Neural progenitor cell (in vitro differentiated cells): ENCODE measurements around the gene MED6. TPM values are rescaled to one million over a fixed set of nuclear protein-coding genes. Genes with fewer than 3 reads are reported as not detected.

Experiments
- DNase-seq: peaks from one replicate; pipeline ENCODE4 v3.0.0-alpha.2; 2016; ENCODE audit warnings: low spot score
- H2AFZ ChIP-seq: fragments of 200-600 bp; sonication (generic); replicated peaks from 2 replicates; pipeline ENCODE4 v1.6.1; 2016; ENCODE audit warnings: antibody characterized with exemption
- H3F3A ChIP-seq: fragments of 200-600 bp; sonication (generic); 2 replicates; pipeline ENCODE4 v1.6.1; 2016; ENCODE audit warnings: antibody characterized with exemption, low read depth
- H3K27ac ChIP-seq: fragments of 200-600 bp; sonication (generic); 2 replicates; pipeline ENCODE4 v1.5.1; 2016; ENCODE audit warnings: mild to moderate bottlenecking
- H3K27me3 ChIP-seq: fragments of 200-600 bp; sonication (generic); 2 replicates; pipeline ENCODE4 v1.6.1; 2016; ENCODE audit warnings: mild to moderate bottlenecking, moderate library complexity
- H3K36me3 ChIP-seq: fragments of 200-600 bp; sonication (generic); 2 replicates; pipeline ENCODE4 v1.5.1; 2016
- H3K4me1 ChIP-seq: fragments of 200-600 bp; sonication (generic); 2 replicates; pipeline ENCODE4 v1.6.1; 2016; ENCODE audit warnings: mixed run types
- H3K4me2 ChIP-seq: fragments of 200-600 bp; sonication (generic); 2 replicates; pipeline ENCODE4 v1.6.1; 2016
- H3K4me3 ChIP-seq: fragments of 200-600 bp; sonication (generic); 2 replicates; pipeline ENCODE4 v1.5.1; 2016
- H3K79me2 ChIP-seq: fragments of 200-600 bp; sonication (generic); 2 replicates; pipeline ENCODE4 v1.6.1; 2016; ENCODE audit warnings: low read depth
- H3K9ac ChIP-seq: fragments of 200-600 bp; sonication (generic); 2 replicates; pipeline ENCODE4 v1.6.1; 2016
- H3K9me3 ChIP-seq: fragments of 200-600 bp; sonication (generic); 2 replicates; pipeline ENCODE4 v1.5.1; 2016; ENCODE audit warnings: low read depth
- H4K20me1 ChIP-seq: fragments of 200-600 bp; sonication (generic); 2 replicates; pipeline ENCODE4 v1.6.1; 2016; ENCODE audit warnings: low read depth
- H3K27ac Mint-ChIP-seq: 3 replicates; pipeline ENCODE4 v1.8.0; 2021; ENCODE audit warnings: mixed read lengths
- H3K27me3 Mint-ChIP-seq: 2 replicates; pipeline ENCODE4 v1.8.0; 2022; ENCODE audit warnings: low read depth, mild to moderate bottlenecking, inconsistent platforms, moderate library complexity, mixed read lengths; ENCODE audit not compliant: insufficient read depth
- H3K36me3 Mint-ChIP-seq: 3 replicates; pipeline ENCODE4 v1.8.0; 2021; ENCODE audit warnings: mixed read lengths
- H3K4me1 Mint-ChIP-seq: 3 replicates; pipeline ENCODE4 v1.8.0; 2021; ENCODE audit warnings: mixed read lengths
- H3K4me3 Mint-ChIP-seq: 3 replicates; pipeline ENCODE4 v1.8.0; 2021; ENCODE audit warnings: mild to moderate bottlenecking, moderate library complexity, mixed read lengths
- H3K9me3 Mint-ChIP-seq: 3 replicates; pipeline ENCODE4 v1.8.0; 2020; ENCODE audit warnings: mixed read lengths
- CTCF ChIP-seq: fragments of 200-600 bp; sonication (generic); IDR thresholded peaks from 2 replicates; pipeline ENCODE4 v1.5.1; 2017; ENCODE audit warnings: antibody characterized with exemption, mild to moderate bottlenecking
- EZH2 ChIP-seq: fragments of 200-600 bp; sonication (generic); IDR thresholded peaks from 2 replicates; pipeline ENCODE4 v1.6.1; 2017; ENCODE audit warnings: antibody characterized with exemption, mild to moderate bottlenecking, moderate library complexity
- EZH2phosphoT487 ChIP-seq: fragments of 200-600 bp; sonication (generic); IDR thresholded peaks from 2 replicates; pipeline ENCODE4 v1.6.1; 2017; ENCODE audit warnings: antibody characterized with exemption
- total RNA-seq: library from RNA; depleted of rRNA; stranded (reverse); fragments of >200 nt; gene quantifications from 2 replicates; pipeline ENCODE4 v1.2.3, GENCODE V29; 2015; ENCODE audit warnings: low replicate concordance

Gene MED6
- total RNA-seq, 1 donor from 2014 or later: 82.0 TPM

DNA sequence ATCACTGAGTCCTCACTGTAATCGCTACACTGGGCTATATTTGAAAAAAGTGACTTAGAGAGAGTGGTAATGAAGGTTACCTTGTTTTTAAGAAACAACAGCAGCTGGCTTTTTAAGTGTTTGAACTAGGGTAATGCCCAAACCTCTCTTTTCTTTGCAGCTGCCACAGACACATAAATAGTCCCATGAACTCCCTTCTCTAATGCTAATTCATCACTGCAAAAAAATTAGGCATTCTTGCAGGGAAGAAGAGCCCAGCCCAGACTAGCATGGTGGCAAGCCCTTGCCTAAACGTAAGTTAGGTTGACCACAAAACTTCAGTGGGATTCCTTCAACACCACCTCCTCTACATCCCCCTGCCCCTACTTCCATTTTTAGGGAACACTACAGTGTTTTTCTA is 17.9 kb upstream of the MED6 start:
- Mint-ChIP-seq H3K4me1 (no peaks in the 10 kb centered on the region), H3K36me3 (no peaks in the 10 kb centered on the region), H3K27ac (no peak overlapping the region), H3K27me3 (no peaks in the 10 kb centered on the region), H3K9me3 (no peaks in the 10 kb centered on the region), H3K4me3 (no peak overlapping the region)
- no peaks in the 10 kb centered on the region for H3K9me3 ChIP-seq
- no peak overlapping the region for H3K4me2 ChIP-seq
- no peaks in the 10 kb centered on the region for H3K4me1 ChIP-seq
- H3F3A ChIP-seq: no peaks in the 10 kb centered on the region
- no peaks in the 10 kb centered on the region for H4K20me1 ChIP-seq
- H3K79me2 ChIP-seq: no peaks in the 10 kb centered on the region
- TF ChIP-seq EZH2phosphoT487 (no peak), CTCF (no peak), EZH2 (no peak)
- no peak overlapping the region for H3K27ac ChIP-seq
- no peak overlapping the region for H2AFZ ChIP-seq
- H3K27me3 ChIP-seq: no peaks in the 10 kb centered on the region
- H3K4me3 ChIP-seq: no peak overlapping the region
- no peak overlapping the region for H3K9ac ChIP-seq
- DNase-seq: no peak
- H3K36me3 ChIP-seq: no peaks in the 10 kb centered on the region

GRCh38 chr14:70616646-70617045 is 16.2 kb upstream of the MED6 start:
- Mint-ChIP-seq H3K9me3 (no peaks in the 10 kb centered on the region), H3K27me3 (no peaks in the 10 kb centered on the region), H3K36me3 (no peaks in the 10 kb centered on the region), H3K4me3 (no peak overlapping the region), H3K4me1 (no peaks in the 10 kb centered on the region), H3K27ac (no peak overlapping the region)
- no peak overlapping the region for H3K9ac ChIP-seq
- H2AFZ ChIP-seq: no peak overlapping the region
- H3K9me3 ChIP-seq: no peaks in the 10 kb centered on the region
- no peaks in the 10 kb centered on the region for H3K36me3 ChIP-seq
- no peaks in the 10 kb centered on the region for H3F3A ChIP-seq
- no peaks in the 10 kb centered on the region for H3K79me2 ChIP-seq
- H3K27ac ChIP-seq: no peak overlapping the region
- H3K4me3 ChIP-seq: no peak overlapping the region
- H3K27me3 ChIP-seq: no peaks in the 10 kb centered on the region
- no peak for DNase-seq
- TF ChIP-seq CTCF (no peak), EZH2phosphoT487 (no peak), EZH2 (no peak)
- H3K4me1 ChIP-seq: no peaks in the 10 kb centered on the region
- H3K4me2 ChIP-seq: no peak overlapping the region
- H4K20me1 ChIP-seq: no peaks in the 10 kb centered on the region

GRCh38 chr14:70611216-70611615 is 10.8 kb upstream of the MED6 start:
- no peaks in the 10 kb centered on the region for H3F3A ChIP-seq
- Mint-ChIP-seq H3K4me3 (no peak overlapping the region), H3K27ac (no peak overlapping the region), H3K9me3 (no peaks in the 10 kb centered on the region), H3K4me1 (peaks cover 2% of the 10 kb centered on the region), H3K27me3 (peaks cover 5% of the 10 kb centered on the region), H3K36me3 (no peaks in the 10 kb centered on the region)
- no peak for DNase-seq
- no peak overlapping the region for H3K4me3 ChIP-seq
- H2AFZ ChIP-seq: no peak overlapping the region
- H3K9me3 ChIP-seq: no peaks in the 10 kb centered on the region
- H3K4me2 ChIP-seq: no peak overlapping the region
- H3K79me2 ChIP-seq: no peaks in the 10 kb centered on the region
- no peaks in the 10 kb centered on the region for H3K4me1 ChIP-seq
- no peaks in the 10 kb centered on the region for H3K27me3 ChIP-seq
- no peak overlapping the region for H3K9ac ChIP-seq
- H3K27ac ChIP-seq: no peak overlapping the region
- no peaks in the 10 kb centered on the region for H3K36me3 ChIP-seq
- TF ChIP-seq EZH2phosphoT487 (no peak), CTCF (no peak)
- H4K20me1 ChIP-seq: no peaks in the 10 kb centered on the region

DNA sequence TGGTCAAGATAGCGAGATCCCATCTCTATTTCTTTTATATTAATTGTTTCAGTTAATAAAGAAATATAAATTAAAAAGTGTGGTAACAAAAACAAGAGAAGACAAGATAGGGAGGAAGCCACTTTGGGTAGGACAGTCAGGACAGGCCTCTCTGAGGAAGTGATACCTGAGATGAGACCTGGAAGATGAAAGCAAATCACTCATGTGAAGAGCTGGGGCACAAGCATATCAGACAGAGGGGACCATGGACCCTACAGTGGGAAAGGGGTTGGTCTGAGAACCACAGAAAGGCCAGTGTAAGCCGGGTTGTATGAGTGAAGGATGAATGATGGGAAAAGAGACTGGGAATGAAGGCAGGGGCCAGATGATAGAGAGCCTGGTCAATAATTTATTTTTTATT is 1.8 kb upstream of the MED6 start:
- Mint-ChIP-seq H3K27me3 (no peaks in the 10 kb centered on the region), H3K9me3 (no peaks in the 10 kb centered on the region), H3K36me3 (no peaks in the 10 kb centered on the region), H3K4me3 (no peak overlapping the region), H3K27ac (no peak overlapping the region), H3K4me1 (peaks cover 14% of the 10 kb centered on the region)
- H2AFZ ChIP-seq: no peak overlapping the region
- H3K9me3 ChIP-seq: no peaks in the 10 kb centered on the region
- TF ChIP-seq CTCF (no peak), EZH2 (no peak), EZH2phosphoT487 (no peak)
- H3F3A ChIP-seq: peaks cover 11% of the 10 kb centered on the region
- H3K4me3 ChIP-seq: no peak overlapping the region
- DNase-seq: no peak
- H3K4me1 ChIP-seq: peaks cover 10% of the 10 kb centered on the region
- no peak overlapping the region for H3K9ac ChIP-seq
- H3K27ac ChIP-seq: no peak overlapping the region
- peaks cover 19% of the 10 kb centered on the region for H3K27me3 ChIP-seq
- H3K36me3 ChIP-seq: no peaks in the 10 kb centered on the region
- no peak overlapping the region for H3K4me2 ChIP-seq
- peaks cover 32% of the 10 kb centered on the region for H3K79me2 ChIP-seq
- peaks cover 17% of the 10 kb centered on the region for H4K20me1 ChIP-seq
